ENCODE data around the gene ASPM.
"Not testable (repeated sequence)": the region's sequence is repeated elsewhere in the genome, so short reads cannot be mapped to it uniquely, and the experiment has no call there.

ASPM gene

GRCh38 chr1:197067457-197067818 lies 79.0 kb downstream of the ASPM start:
- DNase-seq, result no peak

GRCh38 chr1:197066719-197067456 lies 79.6 kb downstream of the ASPM start, which contains the start of gene F13B:
Gene F13B, minus strand, starts transcription at chr1:197067260. Its CDS starts 37 bp downstream, at chr1:197067223.
- DNase-seq, result no peak

- no peak for DNase-seq
These were observed 80.2 kb downstream of the ASPM start for GRCh38 chr1:197066277-197066676.

GRCh38 chr1:197065559-197065958 lies 80.9 kb downstream of the ASPM start:
- no peak for DNase-seq

GRCh38 chr1:197063212-197063611 lies 83.3 kb downstream of the ASPM start:
- no peak for DNase-seq

GRCh38 chr1:197062692-197063091 lies 83.8 kb downstream of the ASPM start:
- DNase-seq, result no peak

GRCh38 chr1:197049100-197049499 lies 97.4 kb downstream of the ASPM start:
- DNase-seq, result no peak

GRCh38 chr1:197042676-197043341 lies 103.7 kb downstream of the ASPM start:
- peak; percentile 51 for DNase-seq

GRCh38 chr1:197041486-197042353 lies 104.7 kb downstream of the ASPM start:
- no peak for DNase-seq

- DNase-seq, result no peak
These were observed 109.6 kb downstream of the ASPM start for GRCh38 chr1:197036861-197037260.

GRCh38 chr1:197034631-197035339 lies 111.7 kb downstream of the ASPM start:
- not testable (repeated sequence) for DNase-seq

All from SHP77 treated with DMSO at 0.1 percent for 48 hours (cell line).